Fibroblast of villous mesenchyme (primary cell): Measurements from ENCODE around the gene LAPTM5. TPM values are rescaled to one million over a fixed set of nuclear protein-coding genes. Genes with fewer than 3 reads are reported as not detected.

Experiments
- DNase-seq: peaks from one replicate; pipeline ENCODE4 v3.0.0-alpha.2; 2010; ENCODE audit warnings: low read depth
- H3K4me3 ChIP-seq: 2 replicates; pipeline ENCODE4 v1.5.1; 2011; ENCODE audit warnings: low read depth, mild to moderate bottlenecking, low read length
- total RNA-seq: library from RNA; depleted of rRNA; stranded (reverse); fragments of >200 nt; gene quantifications from 2 replicates; pipeline ENCODE4 v1.2.3, GENCODE V29; 2012
- TF ChIP-seq, protein P1 (sequence below): IDR thresholded peaks from 2 replicates; pipeline ENCODE4 v1.5.1; 2012; ENCODE audit warnings: low read depth, mild to moderate bottlenecking, low read length; ENCODE audit not compliant: insufficient read depth

The LAPTM5 gene
- total RNA-seq, 1 donor = not detected

DNA sequence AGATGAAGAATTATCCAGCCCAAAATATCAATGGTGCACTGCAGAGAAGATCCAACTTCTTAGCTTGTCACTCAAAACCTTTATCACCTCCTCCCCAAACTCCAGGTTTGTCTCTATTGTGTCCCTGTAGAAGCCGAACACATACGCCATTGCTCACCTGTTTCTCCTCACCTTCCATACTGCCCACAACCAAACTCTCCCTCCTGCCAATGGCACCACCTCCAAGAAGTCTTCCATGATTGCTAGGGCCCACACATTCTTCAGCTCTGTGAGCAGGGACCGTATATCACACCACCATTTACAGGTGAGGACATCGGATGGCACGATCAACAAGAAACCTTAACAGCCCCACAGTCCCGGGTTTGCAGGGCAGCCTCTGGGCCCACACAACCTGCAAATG, 2.2 kb downstream of the LAPTM5 start:
- H3K4me3 ChIP-seq = no peak overlapping the region
- TF ChIP-seq, protein P1, sequence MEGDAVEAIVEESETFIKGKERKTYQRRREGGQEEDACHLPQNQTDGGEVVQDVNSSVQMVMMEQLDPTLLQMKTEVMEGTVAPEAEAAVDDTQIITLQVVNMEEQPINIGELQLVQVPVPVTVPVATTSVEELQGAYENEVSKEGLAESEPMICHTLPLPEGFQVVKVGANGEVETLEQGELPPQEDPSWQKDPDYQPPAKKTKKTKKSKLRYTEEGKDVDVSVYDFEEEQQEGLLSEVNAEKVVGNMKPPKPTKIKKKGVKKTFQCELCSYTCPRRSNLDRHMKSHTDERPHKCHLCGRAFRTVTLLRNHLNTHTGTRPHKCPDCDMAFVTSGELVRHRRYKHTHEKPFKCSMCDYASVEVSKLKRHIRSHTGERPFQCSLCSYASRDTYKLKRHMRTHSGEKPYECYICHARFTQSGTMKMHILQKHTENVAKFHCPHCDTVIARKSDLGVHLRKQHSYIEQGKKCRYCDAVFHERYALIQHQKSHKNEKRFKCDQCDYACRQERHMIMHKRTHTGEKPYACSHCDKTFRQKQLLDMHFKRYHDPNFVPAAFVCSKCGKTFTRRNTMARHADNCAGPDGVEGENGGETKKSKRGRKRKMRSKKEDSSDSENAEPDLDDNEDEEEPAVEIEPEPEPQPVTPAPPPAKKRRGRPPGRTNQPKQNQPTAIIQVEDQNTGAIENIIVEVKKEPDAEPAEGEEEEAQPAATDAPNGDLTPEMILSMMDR = no peak
- DNase-seq = no peak

DNA sequence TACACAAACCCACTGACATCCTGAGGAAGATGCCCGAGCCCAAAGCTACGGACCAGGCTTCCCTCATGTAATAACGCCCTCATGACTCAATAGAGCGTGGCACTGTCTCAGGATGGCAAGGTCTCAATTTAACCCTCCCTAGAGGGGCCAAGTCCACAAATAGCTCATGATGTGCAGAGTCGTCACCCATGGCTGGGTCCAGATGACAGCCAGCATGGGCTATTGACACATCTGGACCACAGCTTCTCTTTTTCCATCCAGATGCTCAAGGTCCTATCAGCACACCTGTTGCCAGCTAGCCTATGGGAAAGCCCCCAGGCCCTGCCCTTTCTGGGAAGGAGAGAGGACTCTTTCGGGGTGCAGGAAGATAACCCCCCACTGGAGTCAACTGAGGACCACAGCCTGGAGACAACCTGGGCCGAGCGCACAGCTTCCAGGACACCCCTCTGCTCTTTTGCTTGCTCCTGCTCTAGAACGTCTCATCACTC, 2.8 kb downstream of the LAPTM5 start:
- H3K4me3 ChIP-seq = no peak overlapping the region
- TF ChIP-seq, protein P1 = no peak
- no peak for DNase-seq

DNA sequence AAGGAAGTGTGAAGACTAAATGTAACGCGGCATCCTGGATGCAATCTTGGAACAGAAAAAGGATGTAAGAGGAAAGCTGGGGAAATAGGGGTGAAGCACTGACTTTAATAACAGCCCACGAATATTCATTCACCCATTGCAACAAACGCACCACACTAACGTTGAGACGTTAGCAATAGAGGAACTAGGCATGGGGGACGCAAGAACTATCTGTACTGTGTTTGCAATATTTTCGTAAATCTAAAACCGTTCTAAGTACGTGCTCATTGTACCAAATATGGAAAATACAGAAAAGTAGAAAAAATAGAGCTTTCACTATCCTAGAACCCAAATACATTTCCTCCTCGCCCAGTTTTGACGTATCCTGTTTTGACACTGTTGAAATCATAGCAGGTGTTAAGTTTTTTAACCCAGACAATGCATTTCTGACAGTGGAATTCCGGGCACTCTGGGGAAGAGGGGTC, 3.9 kb downstream of the LAPTM5 start:
- TF ChIP-seq, protein P1 = no peak
- H3K4me3 ChIP-seq = no peak overlapping the region
- no peak for DNase-seq

DNA sequence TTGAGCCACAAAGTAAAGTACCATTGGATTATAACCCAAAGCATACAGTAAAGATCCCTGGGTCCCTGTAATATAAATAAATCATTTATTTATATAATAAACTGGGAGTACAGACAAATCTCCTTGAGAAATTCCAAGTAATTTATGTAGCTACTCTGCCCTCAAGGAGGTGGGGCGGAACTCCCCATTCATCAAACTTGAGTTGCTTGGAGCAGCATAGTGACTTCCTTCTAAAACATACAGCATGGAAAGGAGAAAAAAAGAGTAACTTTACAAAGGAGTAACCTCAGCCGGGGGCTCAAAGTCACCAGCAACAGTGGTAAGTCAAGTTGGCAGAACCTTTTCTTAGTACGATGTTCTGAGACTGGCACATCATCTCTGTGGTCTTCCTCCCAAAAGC, 4.5 kb downstream of the LAPTM5 start:
- DNase-seq = no peak
- H3K4me3 ChIP-seq = no peak overlapping the region
- TF ChIP-seq, protein P1 = no peak

DNA sequence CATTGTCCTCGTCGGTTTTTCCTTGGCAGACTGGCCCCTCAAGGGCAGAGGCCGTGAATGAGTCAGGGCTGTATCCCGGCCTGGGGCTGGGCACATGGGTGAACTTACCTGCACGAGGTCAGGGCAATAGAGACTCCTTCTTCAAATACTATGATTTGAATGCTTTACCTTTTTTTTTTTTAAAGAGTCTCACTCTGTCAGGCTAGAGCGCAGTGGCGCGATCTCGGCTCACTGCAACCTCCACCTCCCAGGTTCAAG, 5.0 kb downstream of the LAPTM5 start:
- no peak overlapping the region for H3K4me3 ChIP-seq
- DNase-seq = no peak
- TF ChIP-seq, protein P1 = no peak

DNA sequence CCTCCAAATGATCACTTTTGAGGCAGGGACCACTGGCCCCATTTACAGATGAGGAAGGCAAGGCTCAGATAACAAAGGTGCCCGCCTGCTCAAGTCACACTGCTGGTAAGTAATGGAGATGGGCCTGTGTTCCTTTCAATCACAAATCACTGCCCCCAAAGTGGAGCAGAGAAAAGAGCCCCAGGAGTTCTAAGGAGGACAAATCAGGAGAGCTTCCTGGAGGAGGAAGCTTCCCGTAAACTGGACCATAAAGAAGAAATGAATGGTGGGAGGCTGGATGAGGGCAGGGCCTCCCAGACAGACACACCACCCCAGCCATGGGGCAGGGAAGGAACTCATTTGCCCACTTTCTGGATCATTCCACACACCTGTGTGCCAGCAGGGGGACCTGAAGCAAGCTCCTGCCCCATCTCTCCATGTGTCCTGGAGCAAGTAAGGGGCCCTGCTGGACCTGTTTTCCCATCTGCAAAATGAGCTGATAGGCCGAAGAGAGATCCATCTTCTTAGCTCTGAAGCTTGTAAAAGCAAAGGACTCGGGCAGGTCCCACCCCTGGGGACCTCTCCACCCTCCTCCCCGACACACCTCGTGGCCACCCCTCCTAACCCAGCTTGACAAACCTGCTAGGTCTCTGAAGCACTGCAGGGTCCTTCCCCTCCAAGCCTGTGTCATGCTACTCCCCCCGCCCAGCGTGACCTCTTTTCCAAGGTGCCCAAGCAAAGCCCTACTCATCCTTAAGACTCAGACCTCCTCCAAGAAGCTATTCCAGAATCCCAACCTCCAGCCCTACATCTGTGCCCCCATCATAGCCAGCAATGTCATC, 5.5 kb downstream of the LAPTM5 start:
- DNase-seq = no peak
- no peak overlapping the region for H3K4me3 ChIP-seq
- TF ChIP-seq, protein P1 = no peak

DNA sequence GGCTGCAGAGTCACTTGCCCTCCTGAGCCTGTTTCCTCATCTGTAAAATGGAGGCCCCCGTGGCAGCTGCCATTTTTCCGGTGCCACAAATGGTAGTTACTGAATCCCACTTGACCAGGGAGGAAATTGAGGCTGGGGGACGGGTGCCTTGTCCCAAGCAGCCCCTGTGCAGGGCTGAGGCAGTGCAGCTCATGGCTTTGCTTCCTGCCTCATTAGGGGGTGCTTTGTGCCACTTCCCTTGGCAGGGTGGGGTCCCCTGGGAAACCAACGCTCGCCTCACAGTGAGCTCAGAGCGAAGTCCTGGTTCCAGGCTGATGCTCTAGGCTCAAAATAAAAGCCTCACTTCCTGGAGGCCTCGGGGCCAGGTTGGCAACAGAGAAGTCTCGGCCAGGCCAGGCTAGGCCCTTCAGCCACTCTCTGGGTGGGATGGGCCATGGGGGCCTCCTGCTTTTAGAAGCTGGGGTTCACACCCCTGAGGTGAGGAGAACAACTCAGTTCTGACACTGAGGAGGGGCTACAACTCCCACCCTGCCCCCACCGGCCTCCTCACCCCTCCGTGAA, 6.8 kb downstream of the LAPTM5 start:
- no peak for DNase-seq
- TF ChIP-seq, protein P1 = no peak
- H3K4me3 ChIP-seq = no peak overlapping the region
